Measurements from ENCODE around the gene UBE2M. TPM values are rescaled to one million over a fixed set of nuclear protein-coding genes. Genes with fewer than 3 reads are reported as not detected.

UBE2M gene
- total RNA-seq, 6 experiments from 2014 or later, result 91.5 to 114 (median 106) TPM

GRCh38 chr19:58584498-58585441 lies 26.4 kb upstream of the UBE2M start:
- TF ChIP-seq, protein P1, sequence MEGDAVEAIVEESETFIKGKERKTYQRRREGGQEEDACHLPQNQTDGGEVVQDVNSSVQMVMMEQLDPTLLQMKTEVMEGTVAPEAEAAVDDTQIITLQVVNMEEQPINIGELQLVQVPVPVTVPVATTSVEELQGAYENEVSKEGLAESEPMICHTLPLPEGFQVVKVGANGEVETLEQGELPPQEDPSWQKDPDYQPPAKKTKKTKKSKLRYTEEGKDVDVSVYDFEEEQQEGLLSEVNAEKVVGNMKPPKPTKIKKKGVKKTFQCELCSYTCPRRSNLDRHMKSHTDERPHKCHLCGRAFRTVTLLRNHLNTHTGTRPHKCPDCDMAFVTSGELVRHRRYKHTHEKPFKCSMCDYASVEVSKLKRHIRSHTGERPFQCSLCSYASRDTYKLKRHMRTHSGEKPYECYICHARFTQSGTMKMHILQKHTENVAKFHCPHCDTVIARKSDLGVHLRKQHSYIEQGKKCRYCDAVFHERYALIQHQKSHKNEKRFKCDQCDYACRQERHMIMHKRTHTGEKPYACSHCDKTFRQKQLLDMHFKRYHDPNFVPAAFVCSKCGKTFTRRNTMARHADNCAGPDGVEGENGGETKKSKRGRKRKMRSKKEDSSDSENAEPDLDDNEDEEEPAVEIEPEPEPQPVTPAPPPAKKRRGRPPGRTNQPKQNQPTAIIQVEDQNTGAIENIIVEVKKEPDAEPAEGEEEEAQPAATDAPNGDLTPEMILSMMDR (IDR thresholded peaks at IDR 0.05), result no peak
- peak overlapping the region; percentile 46; the same call in 1 of the 2 replicates for H3K27ac Mint-ChIP-seq
- no peaks in the 10 kb centered on the region for H3K9me3 Mint-ChIP-seq
- H3K27me3 Mint-ChIP-seq (ENCODE audit: insufficient read depth), result no peaks in the 10 kb centered on the region; the same call in 1 of the 2 replicates
- H3K4me3 Mint-ChIP-seq, result no peak overlapping the region
- peaks cover 9% of the 10 kb centered on the region for H3K36me3 Mint-ChIP-seq (ENCODE audit: low read depth)
- DNase-seq, result no peak
- peaks cover 33% of the 10 kb centered on the region for H3K4me1 Mint-ChIP-seq (ENCODE audit: low read depth)

DNA sequence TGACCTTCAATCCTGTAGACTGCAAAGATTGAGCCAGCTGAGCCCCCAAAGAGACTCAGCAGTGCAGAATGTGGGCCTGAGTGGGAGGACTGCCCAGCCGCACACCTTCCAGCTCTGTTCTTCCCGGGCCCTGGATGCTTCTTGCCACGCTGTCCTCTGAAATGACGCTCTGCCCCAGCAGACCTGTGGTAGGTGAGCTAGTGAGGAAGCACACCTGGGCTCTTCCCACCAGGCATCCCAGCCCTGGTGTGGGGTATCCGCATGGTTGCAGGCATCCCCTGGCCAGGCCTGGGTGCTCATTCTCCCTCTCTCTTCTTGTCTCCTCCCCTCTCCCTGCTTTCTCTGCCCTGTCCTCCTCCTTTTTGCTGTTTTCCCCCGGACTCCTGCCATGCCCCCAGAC lies 24.6 kb upstream of the UBE2M start:
- TF ChIP-seq, protein P1 (IDR thresholded peaks at IDR 0.05), result no peak
- H3K27me3 Mint-ChIP-seq (ENCODE audit: insufficient read depth), result no peaks in the 10 kb centered on the region; the same call in 1 of the 2 replicates
- H3K36me3 Mint-ChIP-seq (ENCODE audit: low read depth), result peaks cover 9% of the 10 kb centered on the region
- H3K27ac Mint-ChIP-seq, result no peak overlapping the region
- no peak overlapping the region for H3K4me3 Mint-ChIP-seq
- no peaks in the 10 kb centered on the region for H3K9me3 Mint-ChIP-seq
- H3K4me1 Mint-ChIP-seq (ENCODE audit: low read depth), result peaks cover 35% of the 10 kb centered on the region
- DNase-seq, result no peak

DNA sequence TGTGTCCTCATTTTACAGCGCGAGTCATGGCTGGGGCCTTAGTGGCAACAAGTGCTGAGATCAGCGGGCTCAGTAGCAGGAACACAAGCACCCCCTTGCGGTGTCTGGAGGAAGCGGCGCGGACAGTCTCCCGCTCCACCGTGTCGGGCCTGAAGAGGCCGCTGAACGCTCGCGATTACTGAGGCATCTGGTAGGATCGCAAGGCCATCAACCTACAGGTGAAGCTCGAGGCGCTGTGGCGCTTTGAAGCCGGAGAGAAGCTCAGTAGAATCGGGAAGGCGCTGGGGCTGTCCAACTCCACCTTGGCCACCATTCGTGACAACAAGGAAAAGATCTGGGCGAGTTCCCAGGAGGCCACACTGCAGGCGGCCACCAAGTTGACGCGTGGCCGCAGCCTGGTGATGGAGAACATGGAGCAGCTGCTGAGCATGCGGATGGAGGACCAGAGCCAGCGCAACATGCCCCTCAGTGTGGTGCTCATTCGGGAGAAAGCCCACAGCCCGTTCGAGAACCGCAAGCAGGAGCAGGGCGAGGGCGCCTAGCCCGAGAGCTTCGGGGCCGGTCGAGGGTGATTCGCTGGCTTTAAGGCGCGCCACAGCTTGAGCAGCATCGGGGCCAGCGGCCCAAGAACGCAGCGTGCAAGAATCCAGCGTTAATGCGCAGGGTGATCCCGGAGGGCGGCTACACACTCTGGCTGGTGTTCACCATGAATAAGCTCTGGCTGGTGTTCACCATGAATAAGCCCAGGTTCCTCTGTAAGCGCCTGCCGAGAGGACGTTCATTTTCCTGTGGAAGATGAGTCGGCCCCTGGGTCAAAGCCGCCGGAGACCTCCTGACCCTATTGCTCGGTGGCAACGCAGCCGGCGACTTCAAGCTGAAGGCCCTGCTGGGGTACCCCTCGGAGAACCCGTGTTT lies 23.1 kb upstream of the UBE2M start:
- Mint-ChIP-seq H3K4me3 (no peak overlapping the region), H3K27ac (peak overlapping the region; percentile 66), H3K27me3 (ENCODE audit: insufficient read depth) (no peaks in the 10 kb centered on the region; the same call in 1 of the 2 replicates), H3K9me3 (no peaks in the 10 kb centered on the region), H3K36me3 (ENCODE audit: low read depth) (peaks cover 9% of the 10 kb centered on the region), H3K4me1 (ENCODE audit: low read depth) (peaks cover 37% of the 10 kb centered on the region)
- TF ChIP-seq, protein P1 (IDR thresholded peaks at IDR 0.05), result peak; percentile 88
- DNase-seq, result peak; percentile 78

- H3K27me3 Mint-ChIP-seq (ENCODE audit: insufficient read depth), result peaks cover 2% of the 10 kb centered on the region
- TF ChIP-seq, protein P1 (IDR thresholded peaks at IDR 0.05), result no peak
- DNase-seq, result no peak
- no peak overlapping the region for H3K27ac Mint-ChIP-seq
- peaks cover 9% of the 10 kb centered on the region for H3K36me3 Mint-ChIP-seq (ENCODE audit: low read depth)
- H3K4me1 Mint-ChIP-seq (ENCODE audit: low read depth), result peaks cover 28% of the 10 kb centered on the region
- H3K4me3 Mint-ChIP-seq, result no peak overlapping the region
- H3K9me3 Mint-ChIP-seq, result no peaks in the 10 kb centered on the region
These were observed 21.2 kb upstream of the UBE2M start for GRCh38 chr19:58579473-58580142.
